ENCODE results near the gene OCEL1.

DNA sequence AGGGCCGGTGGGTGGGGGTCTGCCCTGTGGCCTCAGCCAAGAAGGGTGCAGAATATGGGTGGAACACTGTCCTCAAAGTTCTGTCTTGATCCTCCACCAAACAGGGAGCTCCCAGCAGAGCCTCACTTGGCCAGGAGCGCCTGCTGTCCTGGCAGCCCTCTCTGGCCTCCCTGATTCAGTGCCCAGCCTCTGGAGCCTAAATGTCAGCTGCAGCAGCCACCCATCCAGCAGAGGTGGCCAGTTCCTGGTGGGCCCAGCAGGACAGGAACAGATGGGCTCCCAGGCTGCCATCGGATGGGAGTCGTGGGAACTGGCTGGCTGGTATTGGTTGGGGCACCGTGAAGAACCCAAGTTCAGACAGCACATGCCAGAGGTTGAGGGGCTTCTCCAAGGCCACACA is 12.7 kb upstream of the OCEL1 start:
- TF ChIP-seq, protein P1, sequence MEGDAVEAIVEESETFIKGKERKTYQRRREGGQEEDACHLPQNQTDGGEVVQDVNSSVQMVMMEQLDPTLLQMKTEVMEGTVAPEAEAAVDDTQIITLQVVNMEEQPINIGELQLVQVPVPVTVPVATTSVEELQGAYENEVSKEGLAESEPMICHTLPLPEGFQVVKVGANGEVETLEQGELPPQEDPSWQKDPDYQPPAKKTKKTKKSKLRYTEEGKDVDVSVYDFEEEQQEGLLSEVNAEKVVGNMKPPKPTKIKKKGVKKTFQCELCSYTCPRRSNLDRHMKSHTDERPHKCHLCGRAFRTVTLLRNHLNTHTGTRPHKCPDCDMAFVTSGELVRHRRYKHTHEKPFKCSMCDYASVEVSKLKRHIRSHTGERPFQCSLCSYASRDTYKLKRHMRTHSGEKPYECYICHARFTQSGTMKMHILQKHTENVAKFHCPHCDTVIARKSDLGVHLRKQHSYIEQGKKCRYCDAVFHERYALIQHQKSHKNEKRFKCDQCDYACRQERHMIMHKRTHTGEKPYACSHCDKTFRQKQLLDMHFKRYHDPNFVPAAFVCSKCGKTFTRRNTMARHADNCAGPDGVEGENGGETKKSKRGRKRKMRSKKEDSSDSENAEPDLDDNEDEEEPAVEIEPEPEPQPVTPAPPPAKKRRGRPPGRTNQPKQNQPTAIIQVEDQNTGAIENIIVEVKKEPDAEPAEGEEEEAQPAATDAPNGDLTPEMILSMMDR (IDR thresholded peaks at IDR 0.05): no peak
- no peak for TF ChIP-seq POLR2A (IDR thresholded peaks at IDR 0.05)

Measured in lower leg skin (tissue), 3 donors.